HG02938 (cell line): ENCODE data around the gene INHBC.
"Not testable (repeated sequence)": the region's sequence is repeated elsewhere in the genome, so short reads cannot be mapped to it uniquely, and the experiment has no call there.

Experiments used
- ATAC-seq: cut with Tn5 transposase; IDR thresholded peaks from one replicate; pipeline ENCODE4 v1.9.1; 2021; ENCODE audit warnings: mild to moderate bottlenecking, moderate library complexity; ENCODE audit not compliant: unreplicated experiment

INHBC gene

GRCh38 chr12:57434517-57435223 is at the start of gene INHBC:
TSS of gene INHBC (plus strand) at chr12:57434784. CDS start at chr12:57434887, 103 bp downstream.
- ATAC-seq, result no peak

- ATAC-seq, result no peak
Measured at GRCh38 chr12:57385586-57385985, 49.0 kb upstream of the INHBC start.

- ATAC-seq, result no peak
Measured at GRCh38 chr12:57386187-57386720, 48.3 kb upstream of the INHBC start.

GRCh38 chr12:57388425-57388824 is 46.2 kb upstream of the INHBC start:
- ATAC-seq, result no peak

GRCh38 chr12:57389033-57389432 is 45.6 kb upstream of the INHBC start:
- no peak for ATAC-seq

GRCh38 chr12:57390174-57390573 is 44.4 kb upstream of the INHBC start:
- no peak for ATAC-seq

GRCh38 chr12:57395121-57395520 is 39.5 kb upstream of the INHBC start:
- ATAC-seq, result no peak

- ATAC-seq, result no peak
Measured at GRCh38 chr12:57397441-57397840, 37.1 kb upstream of the INHBC start.

GRCh38 chr12:57399718-57400463 is 34.7 kb upstream of the INHBC start:
- not testable (repeated sequence) for ATAC-seq

- no peak for ATAC-seq
Measured at GRCh38 chr12:57401165-57401564, 33.4 kb upstream of the INHBC start.

- not testable (repeated sequence) for ATAC-seq
Measured at GRCh38 chr12:57402156-57402555, 32.4 kb upstream of the INHBC start.

GRCh38 chr12:57404966-57405640 is 29.5 kb upstream of the INHBC start:
- no peak for ATAC-seq

- ATAC-seq, result no peak
Measured at GRCh38 chr12:57410534-57410933, 24.1 kb upstream of the INHBC start.

- not testable (repeated sequence) for ATAC-seq
Measured at GRCh38 chr12:57414160-57414559, 20.4 kb upstream of the INHBC start.

- ATAC-seq, result no peak
Measured at GRCh38 chr12:57415088-57415487, 19.5 kb upstream of the INHBC start.

GRCh38 chr12:57416039-57416996 is 18.3 kb upstream of the INHBC start:
- ATAC-seq, result no peak

- no peak for ATAC-seq
Measured at GRCh38 chr12:57418255-57418654, 16.3 kb upstream of the INHBC start.

- ATAC-seq, result no peak
Measured at GRCh38 chr12:57419495-57419894, 15.1 kb upstream of the INHBC start.

GRCh38 chr12:57420482-57420881 is 14.1 kb upstream of the INHBC start:
- ATAC-seq, result no peak

GRCh38 chr12:57426948-57427347 is 7.6 kb upstream of the INHBC start:
- not testable (repeated sequence) for ATAC-seq
